HepG2 (cell line): Measurements from ENCODE around the gene LRRC8E. TPM values are rescaled to one million over a fixed set of nuclear protein-coding genes. Genes with fewer than 3 reads are reported as not detected.
A peak's percentile ranks its signal among the peaks of the same experiment; 100 is the strongest.

Experiments
- AKNA ChIP-seq: sonication (generic); formaldehyde crosslinking; IDR thresholded peaks from 2 replicates; pipeline ENCODE4 v1.4.0; 2020; ENCODE audit warnings: missing genetic modification reagents, borderline replicate concordance
- HNF1A ChIP-seq, 2 experiments: sonication (generic) in 1 of 2; formaldehyde crosslinking in 1 of 2; IDR thresholded peaks; 2 replicates each; pipeline versions ENCODE4 v1.4.0 to v1.6.1; 2016 to 2020; ENCODE audit warnings: borderline replicate concordance in 1 of 2, low read depth in 1 of 2, mild to moderate bottlenecking in 1 of 2, missing genetic modification reagents in 1 of 2
- PRDM4 ChIP-seq: sonication (generic); formaldehyde crosslinking; IDR thresholded peaks from 2 replicates; pipeline ENCODE4 v1.9.0; 2021; ENCODE audit warnings: missing genetic modification reagents, borderline replicate concordance
- RARA ChIP-seq: IDR thresholded peaks from 2 replicates; pipeline ENCODE4 v1.6.1; 2016; ENCODE audit warnings: missing genetic modification reagents, missing compliant biosample characterization
- SALL1 ChIP-seq: sonication (generic); formaldehyde crosslinking; IDR thresholded peaks from 2 replicates; pipeline ENCODE4 v1.8.0; 2022; ENCODE audit warnings: mild to moderate bottlenecking, missing genetic modification reagents
- SKIL ChIP-seq: sonication (generic); formaldehyde crosslinking; IDR thresholded peaks from 2 replicates; pipeline ENCODE4 v1.8.0; 2022; ENCODE audit warnings: missing genetic modification reagents, mild to moderate bottlenecking, moderate library complexity, borderline replicate concordance
- SUZ12 ChIP-seq: fragments of 150-350 bp; IDR thresholded peaks from 2 replicates; pipeline ENCODE4 v1.6.1; 2014; ENCODE audit warnings: low read depth, low read length
- ZNF30 ChIP-seq: sonication (generic); formaldehyde crosslinking; IDR thresholded peaks from 2 replicates; pipeline ENCODE4 v1.5.0; 2020; ENCODE audit warnings: mild to moderate bottlenecking, missing genetic modification reagents
- ZNF496 ChIP-seq: sonication (generic); formaldehyde crosslinking; IDR thresholded peaks from 2 replicates; pipeline ENCODE4 v1.8.1; 2023; ENCODE audit warnings: mild to moderate bottlenecking, moderate library complexity, missing genetic modification reagents; ENCODE audit not compliant: insufficient replicate concordance
- ZNF567 ChIP-seq: sonication (generic); formaldehyde crosslinking; IDR thresholded peaks from 2 replicates; pipeline ENCODE4 v1.8.1; 2023; ENCODE audit warnings: mild to moderate bottlenecking, missing genetic modification reagents, borderline replicate concordance
- polyA plus RNA-seq, 8 experiments: library from polyadenylated mRNA; depleted of rRNA in 3 of 8; stranded (reverse) in 7 of 8; unstranded in 1 of 8; fragments of >200 nt; fragmentation: Illumina TruSeq in 4 of 8; extraction: Trizol in 4 of 8; gene quantifications; 2 replicates each; pipeline versions ENCODE4 v1.2.1 to v1.2.3, GENCODE V29; 2011 to 2016; ENCODE audit warnings: low read depth in 4 of 8, missing spikeins in 1 of 8, mixed read lengths in 1 of 8; ENCODE audit not compliant: insufficient read depth in 1 of 8
- total RNA-seq, 5 experiments: library from RNA; depleted of rRNA; stranded (reverse); fragments of >200 nt; fragmentation: Illumina TruSeq; extraction: Trizol; gene quantifications; 2 replicates each; pipeline ENCODE4 v1.2.3, GENCODE V29; 2016; ENCODE audit warnings: low read depth in 1 of 5

The LRRC8E gene
- total and polyA plus RNA-seq, 2 of the 13 experiments (the other 11 are each of a cell fraction or from before 2014, with no cell fraction given), result 8.0 to 10.3 TPM

- TF ChIP-seq ZNF30 (CRISPR knock-in tag) (no peak), SKIL (no peak; the same call in 1 of the 2 replicates), RARA (CRISPR knock-in tag) (peak; percentile 6; the same call in 1 of the 2 replicates), SUZ12 (no peak), SALL1 (CRISPR knock-in tag) (no peak; the same call in none of the 2 replicates), PRDM4 (CRISPR knock-in tag) (no peak), ZNF496 (CRISPR knock-in tag) (no peak), HNF1A (IDR thresholded peaks at IDR 0.05; ENCODE audit: low read depth) (no peak), HNF1A (CRISPR knock-in tag; IDR thresholded peaks at IDR 0.05; ENCODE audit: borderline replicate concordance) (peak; percentile 48; the same call in 1 of the 2 replicates), AKNA (CRISPR knock-in tag) (no peak), ZNF567 (CRISPR knock-in tag) (peak; percentile 65; the same call in 1 of the 2 replicates)
Observed at GRCh38 chr19:7903244-7904073, 15.1 kb downstream of the LRRC8E start, which contains the start of gene MAP2K7 (continued).
